Liver (tissue), 9 donors: ENCODE data around the gene PARP3. TPM values are rescaled to one million over a fixed set of nuclear protein-coding genes. Genes with fewer than 3 reads are reported as not detected.

Source experiments
- DNase-seq: peaks from one replicate; pipeline ENCODE4 v3.0.0-alpha.2; 2017; ENCODE audit warnings: low spot score
- H3K27ac ChIP-seq, 2 donors: one replicate each; pipeline ENCODE4 v1.7.0; 2013; ENCODE audit warnings: inconsistent platforms in 2 of 2, low read length in 2 of 2, control low read depth in 1 of 2, low read depth in 1 of 2, mild to moderate bottlenecking in 1 of 2
- H3K27me3 ChIP-seq, 4 donors: one replicate each; pipeline versions ENCODE4 v1.6.1 to v1.7.0; 2013; ENCODE audit warnings: low read length in 3 of 4, inconsistent platforms in 1 of 4, mild to moderate bottlenecking in 1 of 4, moderate library complexity in 1 of 4; ENCODE audit not compliant: control insufficient read depth in 4 of 4, insufficient read depth in 4 of 4
- H3K36me3 ChIP-seq, 4 donors: one replicate each; pipeline versions ENCODE4 v1.6.1 to v1.7.0; 2013; ENCODE audit warnings: low read length in 3 of 4, mild to moderate bottlenecking in 3 of 4, low read depth in 1 of 4, moderate library complexity in 1 of 4; ENCODE audit not compliant: control insufficient read depth in 4 of 4, insufficient read depth in 3 of 4
- H3K4me1 ChIP-seq, 4 donors: one replicate each; pipeline versions ENCODE4 v1.6.1 to v1.7.0; 2013; ENCODE audit warnings: low read length in 3 of 4, mild to moderate bottlenecking in 3 of 4, moderate library complexity in 1 of 4; ENCODE audit not compliant: control insufficient read depth in 4 of 4, insufficient read depth in 4 of 4
- H3K4me3 ChIP-seq, 3 donors: one replicate each; pipeline versions ENCODE4 v1.6.1 to v1.7.0; 2013; ENCODE audit warnings: low read length in 3 of 3, control low read depth in 1 of 3, low read depth in 1 of 3, mild to moderate bottlenecking in 1 of 3
- H3K9ac ChIP-seq, 2 donors: one replicate each; pipeline ENCODE4 v1.7.0; 2013; ENCODE audit warnings: low read length in 2 of 2, mild to moderate bottlenecking in 2 of 2, moderate library complexity in 2 of 2, control low read depth in 1 of 2, low read depth in 1 of 2
- H3K9me3 ChIP-seq, 4 donors: one replicate each; pipeline versions ENCODE4 v1.6.1 to v1.7.0; 2013; ENCODE audit warnings: low read length in 3 of 4; ENCODE audit not compliant: control insufficient read depth in 4 of 4
- EGR1 ChIP-seq, 2 donors: IDR thresholded peaks; 2 replicates each; pipeline ENCODE4 v1.6.1; 2016 to 2018; ENCODE audit warnings: antibody characterized with exemption in 2 of 2, low read depth in 2 of 2
- FOXA1 ChIP-seq: IDR thresholded peaks from 2 replicates; pipeline ENCODE4 v1.6.1; 2016; ENCODE audit warnings: antibody characterized with exemption
- FOXA2 ChIP-seq: IDR thresholded peaks from 2 replicates; pipeline ENCODE4 v1.6.1; 2016; ENCODE audit warnings: antibody characterized with exemption
- GABPA ChIP-seq, 2 donors: IDR thresholded peaks in 1 of 2; conservative IDR thresholded peaks in 1 of 2; 2 replicates each; pipeline ENCODE4 v1.6.1; 2016; ENCODE audit warnings: antibody characterized with exemption in 2 of 2, mild to moderate bottlenecking in 1 of 2, moderate library complexity in 1 of 2
- HNF4G ChIP-seq: IDR thresholded peaks from 2 replicates; pipeline ENCODE4 v1.6.1; 2016; ENCODE audit warnings: antibody characterized with exemption
- JUND ChIP-seq, 2 donors: IDR thresholded peaks; 2 replicates each; pipeline ENCODE4 v1.6.1; 2016; ENCODE audit warnings: antibody characterized with exemption in 2 of 2
- NR2F2 ChIP-seq: IDR thresholded peaks from 2 replicates; pipeline ENCODE4 v1.6.1; 2016; ENCODE audit warnings: antibody characterized with exemption
- RAD21 ChIP-seq, 2 donors: IDR thresholded peaks; 2 replicates each; pipeline ENCODE4 v1.6.1; 2016; ENCODE audit warnings: antibody characterized with exemption in 2 of 2, mild to moderate bottlenecking in 2 of 2
- REST ChIP-seq: IDR thresholded peaks from 2 replicates; pipeline ENCODE4 v1.6.1; 2016; ENCODE audit warnings: antibody characterized with exemption, mild to moderate bottlenecking
- RXRA ChIP-seq, 2 donors: IDR thresholded peaks; 2 replicates each; pipeline ENCODE4 v1.6.1; 2017 to 2018; ENCODE audit warnings: antibody characterized with exemption in 2 of 2, mild to moderate bottlenecking in 1 of 2
- SP1 ChIP-seq: IDR thresholded peaks from 2 replicates; pipeline ENCODE4 v1.6.1; 2018; ENCODE audit warnings: antibody characterized with exemption, mild to moderate bottlenecking
- TAF1 ChIP-seq: conservative IDR thresholded peaks from 2 replicates; pipeline ENCODE4 v1.6.1; 2016; ENCODE audit warnings: antibody characterized with exemption, mild to moderate bottlenecking
- WGBS: extraction: QIAGEN DNeasy Blood & Tissue Kit; methylation state at CpG from one replicate; pipeline ENCODE4 v1.1.7; 2013; 5-methylcytosine and 5-hydroxymethylcytosine counted together
- polyA plus RNA-seq, 2 donors: library from polyadenylated mRNA; stranded (reverse) in 1 of 2; unstranded in 1 of 2; fragments of 200-250 nt in 1 of 2; fragments of >200 nt in 1 of 2; fragmentation: Nextera tagmentation in 1 of 2; extraction: Ambion mirVana in 1 of 2; gene quantifications; one replicate each; pipeline versions ENCODE4 v1.2.1 to v1.2.3, GENCODE V29; 2013 to 2015
- total RNA-seq, 2 donors: library from RNA; depleted of rRNA; stranded (reverse); fragments of >200 nt; gene quantifications; one replicate each; pipeline ENCODE4 v1.2.3, GENCODE V29; 2014
- TF ChIP-seq, protein P1 (sequence below): IDR thresholded peaks from 2 replicates; pipeline ENCODE4 v1.6.1; 2016; ENCODE audit warnings: antibody characterized with exemption
- TF ChIP-seq, protein P2 (sequence below): IDR thresholded peaks from 2 replicates; pipeline ENCODE4 v1.6.1; 2016; ENCODE audit warnings: antibody characterized with exemption
- donor health status: healthy.
- donor health status: healthy.
- donor health status: healthy.
- donor health status: healthy.
- donor health status: healthy.

PARP3 gene
- total and polyA plus RNA-seq, 4 donors: 1.5 to 21.4 (median 12.7) TPM

DNA sequence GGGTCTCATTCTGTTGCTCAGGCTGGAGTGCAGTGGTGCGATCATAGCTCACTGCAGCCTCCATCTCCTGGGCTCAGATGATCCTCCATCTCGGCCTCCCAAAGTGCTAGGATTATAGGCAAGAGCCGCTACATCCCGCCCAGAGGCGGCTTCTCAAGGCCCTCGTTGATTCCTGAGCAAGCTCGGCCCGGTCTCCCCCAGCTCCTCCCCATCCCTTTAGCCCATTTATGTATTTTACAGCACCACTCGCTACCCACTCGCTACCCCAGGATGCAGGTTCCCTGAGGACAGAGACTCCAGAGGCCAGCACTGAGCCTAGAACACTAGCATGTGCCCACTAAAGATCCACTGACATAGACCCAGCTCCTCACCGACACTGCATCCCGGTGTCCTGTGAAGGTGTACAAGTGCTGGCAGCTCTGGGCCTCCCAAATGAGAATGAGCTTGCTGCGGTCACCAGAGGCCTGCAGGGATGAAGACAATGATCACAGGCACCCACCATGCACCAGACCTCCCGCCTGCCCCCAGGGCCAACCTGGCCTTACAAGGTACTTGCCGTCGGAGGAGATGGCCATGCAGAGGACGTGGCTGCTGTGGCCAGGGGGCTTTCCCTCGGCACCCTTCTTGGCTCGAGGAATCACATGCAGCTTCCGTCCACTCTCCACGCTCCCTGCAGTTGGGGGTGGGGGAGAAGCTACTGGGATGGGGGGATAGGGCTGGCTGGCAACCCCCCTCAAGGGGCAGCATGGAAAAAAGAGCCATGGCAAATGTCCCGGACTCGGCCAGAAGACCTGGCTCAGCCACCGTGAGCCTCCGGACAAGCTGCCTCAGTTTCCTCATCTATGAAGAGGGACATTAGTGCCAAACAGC is 6.0 kb upstream of the PARP3 start:
- TF ChIP-seq TAF1 (no peak), GABPA (IDR thresholded peaks at IDR 0.05 in 1 of 2, conservative IDR thresholded peaks at IDR 0.05 in 1 of 2) (no peak), RXRA (IDR thresholded peaks at IDR 0.05) (no peak), RAD21 (IDR thresholded peaks at IDR 0.05) (no peak), SP1 (no peak), HNF4G (no peak), FOXA2 (no peak), JUND (IDR thresholded peaks at IDR 0.05) (no peak), EGR1 (IDR thresholded peaks at IDR 0.05; ENCODE audit: low read depth in 2 of 2) (no peak), FOXA1 (no peak), NR2F2 (no peak), REST (no peak)
- TF ChIP-seq, protein P1, sequence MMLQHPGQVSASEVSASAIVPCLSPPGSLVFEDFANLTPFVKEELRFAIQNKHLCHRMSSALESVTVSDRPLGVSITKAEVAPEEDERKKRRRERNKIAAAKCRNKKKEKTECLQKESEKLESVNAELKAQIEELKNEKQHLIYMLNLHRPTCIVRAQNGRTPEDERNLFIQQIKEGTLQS: no peak
- TF ChIP-seq, protein P2, sequence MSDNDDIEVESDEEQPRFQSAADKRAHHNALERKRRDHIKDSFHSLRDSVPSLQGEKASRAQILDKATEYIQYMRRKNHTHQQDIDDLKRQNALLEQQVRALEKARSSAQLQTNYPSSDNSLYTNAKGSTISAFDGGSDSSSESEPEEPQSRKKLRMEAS: no peak
- peaks cover 18 to 56% (median 36%) of the 10 kb centered on the region in 4 donors for H3K36me3 ChIP-seq
- no peaks in the 10 kb centered on the region for H3K9me3 ChIP-seq
- no peaks in the 10 kb centered on the region for H3K27me3 ChIP-seq
- WGBS: 97% methylated on average over 25 of the region's 25 CpGs
- no peak overlapping the region for H3K4me3 ChIP-seq
- H3K27ac ChIP-seq: no peak overlapping the region
- peaks cover 5 to 11% (median 10%) of the 10 kb centered on the region in 4 donors for H3K4me1 ChIP-seq
- DNase-seq: no peak
- no peak overlapping the region for H3K9ac ChIP-seq

DNA sequence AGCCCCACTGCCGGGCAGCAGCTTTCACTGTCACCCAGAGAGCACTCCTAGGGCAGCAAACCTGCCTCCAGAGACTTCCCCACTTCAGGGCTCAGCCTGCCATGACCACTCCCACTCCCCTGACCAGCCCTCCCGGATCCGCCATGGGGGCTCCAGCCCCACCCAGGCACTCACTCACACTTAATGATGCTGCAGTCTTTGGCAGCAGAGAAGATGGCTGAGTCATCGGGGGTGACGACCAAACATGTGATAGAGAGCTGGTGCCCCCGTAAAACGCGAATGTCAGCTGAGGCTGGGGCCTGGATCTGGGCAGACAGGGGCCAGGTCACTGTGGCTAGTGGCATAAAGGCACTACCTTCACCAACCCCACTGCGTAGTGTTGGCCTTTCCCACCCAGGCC is 5.1 kb upstream of the PARP3 start:
- Histone ChIP-seq H3K36me3 (peaks cover 18 to 56% (median 36%) of the 10 kb centered on the region in 4 donors), H3K4me1 (peaks cover 5 to 18% (median 14%) of the 10 kb centered on the region in 4 donors), H3K4me3 (no peak overlapping the region), H3K27ac (no peak overlapping the region), H3K9me3 (no peaks in the 10 kb centered on the region), H3K27me3 (no peaks in the 10 kb centered on the region), H3K9ac (no peak overlapping the region)
- TF ChIP-seq HNF4G: no peak
- TF ChIP-seq EGR1 (IDR thresholded peaks at IDR 0.05; ENCODE audit: low read depth in 2 of 2): no peak
- TF ChIP-seq GABPA (IDR thresholded peaks at IDR 0.05 in 1 of 2, conservative IDR thresholded peaks at IDR 0.05 in 1 of 2): no peak
- TF ChIP-seq FOXA1: no peak
- 93% methylated on average over 9 of the region's 9 CpGs for WGBS
- DNase-seq: no peak
